Measurements from ENCODE around the gene TAS1R2.

Gene TAS1R2

DNA sequence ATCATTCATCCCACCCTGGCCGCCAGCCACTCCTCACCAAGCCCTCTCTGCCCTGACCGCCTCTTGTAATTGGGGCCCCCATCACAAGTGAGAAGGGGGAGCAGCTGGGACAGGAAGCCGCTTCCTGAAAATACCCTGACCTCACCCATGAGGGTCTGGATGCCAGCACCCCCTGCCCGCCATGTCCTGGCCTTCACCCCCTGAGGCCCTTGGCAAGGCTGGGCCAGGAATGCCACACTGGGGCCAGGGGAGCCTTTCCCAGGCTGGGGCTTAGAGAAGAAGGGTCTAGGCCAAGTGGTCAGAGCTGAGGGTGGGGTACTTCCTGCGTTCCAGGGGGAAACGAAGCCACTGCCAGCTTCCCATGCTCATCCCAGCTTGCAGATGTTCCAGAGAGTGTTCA, 60.5 kb downstream of the TAS1R2 start:
- CTCF ChIA-PET: no interaction called here

DNA sequence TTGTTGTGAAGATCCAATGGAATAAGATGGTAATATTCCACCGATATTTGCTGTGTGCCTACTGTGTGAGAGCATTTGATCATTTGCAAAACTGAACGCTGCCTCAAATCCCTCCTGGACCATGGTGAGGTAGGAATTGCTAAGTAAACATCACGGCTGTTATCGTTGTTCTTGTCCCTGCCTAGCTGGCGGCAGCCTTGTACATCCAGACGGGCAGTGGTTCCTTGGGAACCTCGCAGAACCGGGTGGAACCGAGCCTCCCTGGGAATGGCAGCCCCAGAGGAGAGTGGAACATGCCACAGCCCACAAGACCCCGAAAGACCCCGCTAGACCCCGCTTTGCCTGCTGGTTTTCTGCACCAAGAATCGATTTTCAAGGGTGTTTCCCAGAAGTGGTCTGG, 60.9 kb downstream of the TAS1R2 start:
- no peak for DNase-seq (ENCODE audit: low read depth, low spot score)
- ChIA-PET CTCF (no interaction called here), POLR2A (no interaction called here)
- no peak for TF ChIP-seq CTCF (IDR thresholded peaks at IDR 0.05; ENCODE audit: insufficient read depth, low read length, missing control alignments)
- no peak overlapping the region for H3K4me3 ChIP-seq (ENCODE audit: low read depth, low read length)

More for the DNA sequence above, 60.5 kb downstream of the TAS1R2 start:
- no peak for DNase-seq (ENCODE audit: low read depth, low spot score)
- no peak overlapping the region for H3K4me3 ChIP-seq (ENCODE audit: low read depth, low read length)
- TF ChIP-seq CTCF (IDR thresholded peaks at IDR 0.05; ENCODE audit: insufficient read depth, low read length, missing control alignments): no peak
- POLR2A ChIA-PET: no interaction called here

GRCh38 chr1:18796950-18797349, 62.5 kb downstream of the TAS1R2 start:
- no peak for TF ChIP-seq CTCF (IDR thresholded peaks at IDR 0.05; ENCODE audit: insufficient read depth, low read length, missing control alignments)
- DNase-seq (ENCODE audit: low read depth, low spot score): no peak
- H3K4me3 ChIP-seq (ENCODE audit: low read depth, low read length): no peak overlapping the region
- ChIA-PET POLR2A (no interaction called here), CTCF (interaction anchor here (1.0 kb wide), 1 partner anchor 9 kb away, joined by 4 read pairs; no protein-coding TSS in a partner anchor)

DNA sequence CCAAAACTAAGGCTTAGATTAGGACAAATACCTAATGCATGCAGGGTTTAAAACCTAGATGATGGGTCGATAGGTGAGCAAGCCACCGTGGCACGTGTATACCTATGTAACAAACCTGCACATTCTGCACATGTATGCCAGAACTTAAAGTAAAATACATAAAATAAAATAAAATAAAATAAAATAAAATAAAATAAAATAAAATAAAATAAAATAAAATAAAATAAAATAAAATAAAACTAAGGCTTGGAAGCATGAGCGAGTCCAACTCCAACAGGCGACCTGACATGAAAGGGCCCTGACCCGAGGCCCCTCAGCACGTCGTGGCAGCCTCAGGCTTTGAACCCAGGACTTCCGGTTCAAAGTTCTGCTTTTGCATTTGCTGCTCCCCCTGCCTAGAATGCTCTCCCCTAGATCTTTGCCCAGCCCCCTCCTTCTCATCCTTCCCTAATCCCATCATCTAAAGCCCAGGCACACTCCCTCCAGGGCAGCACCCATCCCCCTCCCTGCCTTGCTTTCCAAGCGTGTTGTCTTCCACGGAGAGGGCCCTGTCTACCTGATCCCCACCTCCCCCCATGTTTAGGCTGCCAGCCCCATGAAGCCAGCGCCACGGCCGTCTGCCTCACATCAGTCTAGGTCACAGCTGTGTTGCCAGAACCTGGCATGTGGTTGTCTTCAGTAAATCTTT, 64.3 kb downstream of the TAS1R2 start:
- TF ChIP-seq CTCF (IDR thresholded peaks at IDR 0.05; ENCODE audit: insufficient read depth, low read length, missing control alignments): no peak
- POLR2A ChIA-PET: no interaction called here
- CTCF ChIA-PET: interaction anchor here (1.0 kb wide), 1 partner anchor 26 kb away, joined by 3 read pairs; no protein-coding TSS in a partner anchor
- no peak for DNase-seq (ENCODE audit: low read depth, low spot score)
- no peak overlapping the region for H3K4me3 ChIP-seq (ENCODE audit: low read depth, low read length)

DNA sequence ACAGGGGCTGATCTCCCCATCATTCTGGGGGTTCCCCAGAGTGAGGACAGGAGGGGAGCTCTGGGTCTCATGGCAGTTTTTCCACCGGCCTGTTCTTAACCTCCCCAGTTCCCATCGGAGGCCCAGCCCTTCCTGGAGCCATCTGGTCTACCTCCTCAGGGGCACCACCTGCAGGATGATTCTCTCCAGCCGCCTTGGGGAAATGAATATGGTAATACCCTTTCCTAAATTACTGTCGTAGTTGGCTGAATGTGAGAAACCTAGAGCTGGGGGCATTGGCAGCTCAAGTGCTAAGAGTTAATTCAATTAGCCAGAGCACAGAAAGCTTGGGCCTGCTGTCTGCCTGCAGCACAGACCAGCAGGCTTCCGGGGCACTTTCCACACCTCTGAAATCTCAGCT, 64.9 kb downstream of the TAS1R2 start:
- POLR2A ChIA-PET: no interaction called here
- DNase-seq (ENCODE audit: low read depth, low spot score): no peak
- CTCF ChIA-PET: interaction anchor here (1.0 kb wide), 1 partner anchor 26 kb away, joined by 3 read pairs; no protein-coding TSS in a partner anchor
- no peak overlapping the region for H3K4me3 ChIP-seq (ENCODE audit: low read depth, low read length)
- TF ChIP-seq CTCF (IDR thresholded peaks at IDR 0.05; ENCODE audit: insufficient read depth, low read length, missing control alignments): no peak

- DNase-seq (ENCODE audit: low read depth, low spot score): no peak
- ChIA-PET CTCF (no interaction called here), POLR2A (no interaction called here)
- H3K4me3 ChIP-seq (ENCODE audit: low read depth, low read length): no peak overlapping the region
- TF ChIP-seq CTCF (IDR thresholded peaks at IDR 0.05; ENCODE audit: insufficient read depth, low read length, missing control alignments): no peak
These were observed 65.4 kb downstream of the TAS1R2 start for GRCh38 chr1:18794051-18794450.

Data from AG04449 (cell line).